CD4-positive, alpha-beta T cell treated with Interleukin-2 at 100 ng/mL for 4 hours (primary cell): ENCODE results near the gene DAB2IP.

Source experiments
- DNase-seq: peaks from one replicate; pipeline ENCODE4 v3.0.0-alpha.2; 2020; ENCODE audit warnings: low spot score

DAB2IP gene

DNA sequence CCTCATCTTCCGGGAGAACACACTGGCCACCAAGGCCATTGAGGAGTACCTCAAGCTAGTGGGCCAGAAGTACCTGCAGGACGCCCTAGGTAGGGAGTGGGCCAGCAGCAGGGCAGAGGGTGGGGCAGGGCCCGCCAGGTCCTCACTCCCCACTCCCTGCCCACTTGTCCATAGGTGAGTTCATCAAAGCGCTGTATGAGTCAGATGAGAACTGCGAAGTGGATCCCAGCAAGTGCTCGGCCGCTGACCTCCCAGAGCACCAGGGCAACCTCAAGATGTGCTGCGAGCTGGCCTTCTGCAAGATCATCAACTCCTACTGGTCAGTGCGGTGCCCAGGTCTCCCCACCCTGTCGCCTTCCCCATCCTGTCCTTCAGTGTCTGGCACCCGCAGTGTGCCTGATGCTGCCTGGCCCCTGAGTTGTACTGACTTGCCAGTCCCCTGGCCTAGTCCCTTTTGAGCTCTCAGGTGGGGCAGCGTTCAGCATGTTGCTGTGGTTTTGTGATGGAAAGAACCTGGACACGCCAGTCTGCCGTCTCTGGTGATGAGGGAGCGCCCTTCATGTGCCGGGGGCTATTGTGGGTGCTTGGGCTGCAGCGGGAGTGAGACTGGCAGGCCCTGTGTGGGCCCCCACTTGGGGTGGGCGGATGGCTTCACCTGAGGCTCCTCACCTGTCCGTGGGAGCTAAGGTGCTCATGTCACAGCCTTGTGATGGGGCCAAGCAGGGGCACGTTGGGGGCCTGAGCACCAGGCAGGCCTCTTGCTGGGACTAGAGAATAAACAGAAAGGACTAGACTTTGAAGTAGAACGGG lies 112.3 kb downstream of the DAB2IP start:
- no peak for DNase-seq

DNA sequence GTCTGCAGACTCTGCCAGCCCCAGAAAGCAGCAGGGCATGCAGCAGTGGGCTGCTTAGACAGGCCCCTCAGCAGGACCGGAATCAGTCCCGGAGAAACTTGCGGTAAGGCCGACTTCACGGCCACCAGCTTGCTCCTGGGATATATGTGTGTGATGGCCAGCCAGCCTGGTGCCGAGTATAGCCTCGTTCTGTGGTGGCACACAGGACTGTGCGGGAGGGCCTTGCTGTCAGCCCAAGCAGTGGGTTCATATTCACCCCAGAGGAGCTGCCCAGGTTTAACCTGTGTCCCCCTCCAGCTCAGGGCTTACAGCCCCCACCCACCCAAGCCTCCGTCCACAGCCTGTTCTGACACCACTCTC lies 112.9 kb downstream of the DAB2IP start:
- DNase-seq: no peak

DNA sequence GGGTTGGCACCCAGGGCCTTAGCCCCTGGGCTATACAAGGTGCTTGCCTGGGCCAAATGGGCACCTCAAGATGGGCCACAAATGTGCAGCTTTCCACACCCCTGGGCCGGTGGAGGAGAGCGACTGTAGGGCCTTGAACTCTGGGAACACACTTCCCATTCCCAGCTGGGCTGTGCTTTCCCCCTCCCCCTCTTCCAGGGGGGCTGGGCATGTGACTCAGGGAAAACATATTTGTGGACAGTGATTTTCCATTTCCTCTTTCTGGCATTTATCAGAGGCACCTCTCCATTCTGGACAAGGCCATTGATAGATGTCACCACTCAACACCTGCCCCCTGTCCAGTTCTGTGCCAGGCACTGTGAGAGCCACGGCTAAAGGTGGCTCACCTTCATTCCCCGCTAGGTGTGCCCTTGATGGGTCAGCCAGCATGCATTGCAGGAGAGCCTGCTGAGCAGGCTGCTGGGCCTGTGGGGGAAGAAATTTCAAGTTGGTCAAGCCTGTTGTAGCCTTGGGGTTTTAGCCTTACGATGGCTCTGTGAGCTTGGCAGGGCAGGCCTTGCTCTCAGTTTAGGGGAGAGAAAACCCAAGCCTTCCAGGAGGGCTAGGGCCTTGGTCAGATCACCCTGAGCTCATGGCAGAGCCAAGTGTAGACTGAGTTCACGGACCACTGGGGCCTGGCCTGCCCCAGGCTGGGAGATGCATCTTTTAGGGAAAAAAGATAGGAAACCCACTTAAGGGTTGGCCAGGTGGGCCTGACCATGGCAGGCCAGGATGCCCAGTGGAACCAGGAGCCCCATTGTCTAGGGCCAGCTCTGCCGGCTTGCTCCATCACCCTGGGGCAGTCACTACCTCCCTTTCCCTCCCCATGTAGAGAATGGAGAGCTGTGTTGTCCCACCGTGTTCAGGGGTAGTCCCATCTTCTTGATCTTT lies 113.9 kb downstream of the DAB2IP start:
- DNase-seq: no peak

DNA sequence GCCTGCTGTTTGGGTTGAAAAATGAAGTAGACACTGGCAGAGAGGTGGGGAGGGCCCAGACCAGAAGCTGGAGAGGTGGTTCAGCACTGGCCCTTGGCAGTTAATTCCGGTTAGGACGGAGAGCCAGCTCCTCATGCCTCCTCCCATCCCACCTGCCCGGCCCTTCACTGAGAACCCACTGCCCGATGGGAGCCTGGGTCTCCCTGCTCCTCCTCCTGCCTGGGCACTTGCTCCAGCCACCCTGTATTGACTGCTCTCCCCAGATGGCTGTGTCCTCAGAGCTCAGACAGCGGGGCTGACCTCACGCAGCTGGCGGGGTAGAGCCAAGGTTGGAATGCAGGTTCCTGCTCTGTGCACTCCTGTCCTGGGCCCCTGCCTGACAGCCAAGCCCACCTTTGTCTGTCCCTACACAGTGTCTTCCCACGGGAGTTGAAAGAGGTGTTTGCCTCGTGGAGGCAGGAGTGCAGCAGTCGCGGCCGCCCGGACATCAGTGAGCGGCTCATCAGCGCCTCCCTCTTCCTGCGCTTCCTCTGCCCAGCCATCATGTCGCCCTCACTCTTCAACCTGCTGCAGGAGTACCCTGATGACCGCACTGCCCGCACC lies 114.7 kb downstream of the DAB2IP start:
- DNase-seq: no peak

DNA sequence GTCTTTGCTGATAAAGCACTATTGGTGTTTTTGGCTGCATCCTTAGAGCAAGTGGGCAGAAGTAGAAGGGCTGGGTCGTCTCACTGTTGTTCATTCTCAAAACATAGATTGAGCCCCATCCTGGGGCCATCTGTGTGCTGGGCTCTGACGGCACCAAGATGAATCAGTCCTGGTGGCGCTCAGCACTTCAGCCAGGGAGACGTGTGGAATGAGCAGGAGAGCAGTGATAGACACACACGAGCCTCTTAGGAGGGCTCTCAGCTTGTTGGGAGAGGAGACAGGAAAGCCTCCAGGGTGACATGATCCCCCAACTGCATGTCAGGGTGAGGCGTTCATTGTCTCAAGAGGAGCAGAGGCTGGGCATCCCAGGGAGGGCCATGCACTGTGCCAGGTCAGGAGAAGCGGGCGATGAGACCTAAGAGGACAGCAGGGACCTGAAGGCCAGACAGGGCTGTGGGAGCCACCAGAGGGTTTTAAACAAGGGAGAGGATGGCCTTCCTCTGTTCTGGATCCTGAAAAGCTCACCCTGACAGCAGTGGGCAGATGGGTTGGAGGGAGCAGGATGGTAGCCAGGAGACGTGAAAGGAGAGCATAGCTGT lies 115.8 kb downstream of the DAB2IP start:
- no peak for DNase-seq

DNA sequence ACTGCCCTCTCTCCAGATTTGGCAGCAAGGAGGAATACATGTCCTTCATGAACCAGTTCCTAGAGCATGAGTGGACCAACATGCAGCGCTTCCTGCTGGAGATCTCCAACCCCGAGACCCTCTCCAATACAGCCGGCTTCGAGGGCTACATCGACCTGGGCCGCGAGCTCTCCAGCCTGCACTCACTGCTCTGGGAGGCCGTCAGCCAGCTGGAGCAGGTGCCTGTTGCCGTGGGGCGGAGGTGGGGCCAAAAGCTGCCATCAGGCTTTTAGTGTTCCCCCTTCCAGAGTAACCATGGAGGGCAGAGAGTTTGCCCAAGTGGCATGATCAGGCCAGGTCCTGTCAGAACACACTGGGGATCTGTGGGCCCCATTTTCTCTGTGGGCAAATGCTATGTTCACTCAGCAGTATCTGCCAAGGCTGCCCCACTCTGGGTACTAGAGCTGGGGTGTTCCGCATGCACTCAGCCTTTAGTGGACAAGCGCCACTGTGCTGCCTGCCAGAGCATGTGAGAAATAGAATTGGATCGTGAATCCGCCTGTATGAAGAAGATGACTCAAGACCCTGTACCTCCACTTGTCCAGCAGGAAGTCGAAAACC lies 117.1 kb downstream of the DAB2IP start:
- DNase-seq: no peak

DNA sequence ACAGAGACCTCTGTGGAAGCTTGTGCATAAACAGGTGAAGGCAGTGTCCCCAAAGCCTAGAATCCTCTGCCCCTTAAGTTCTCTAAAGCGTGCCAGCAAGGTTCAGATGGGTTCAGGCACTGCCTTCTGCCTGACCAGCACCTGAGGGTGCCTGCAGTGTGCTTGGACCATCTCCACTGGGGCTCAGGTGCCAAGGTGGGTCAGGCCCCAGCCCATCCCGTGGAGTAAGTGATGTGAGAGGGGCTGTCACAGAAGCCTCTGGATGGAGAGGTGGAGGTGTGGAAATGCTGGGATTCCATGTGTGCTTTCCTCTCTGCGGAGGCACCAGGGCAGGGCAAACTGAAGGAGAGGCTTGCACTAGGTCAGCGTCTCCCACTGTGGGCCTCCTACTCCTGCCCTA lies 118.5 kb downstream of the DAB2IP start:
- DNase-seq: no peak

DNA sequence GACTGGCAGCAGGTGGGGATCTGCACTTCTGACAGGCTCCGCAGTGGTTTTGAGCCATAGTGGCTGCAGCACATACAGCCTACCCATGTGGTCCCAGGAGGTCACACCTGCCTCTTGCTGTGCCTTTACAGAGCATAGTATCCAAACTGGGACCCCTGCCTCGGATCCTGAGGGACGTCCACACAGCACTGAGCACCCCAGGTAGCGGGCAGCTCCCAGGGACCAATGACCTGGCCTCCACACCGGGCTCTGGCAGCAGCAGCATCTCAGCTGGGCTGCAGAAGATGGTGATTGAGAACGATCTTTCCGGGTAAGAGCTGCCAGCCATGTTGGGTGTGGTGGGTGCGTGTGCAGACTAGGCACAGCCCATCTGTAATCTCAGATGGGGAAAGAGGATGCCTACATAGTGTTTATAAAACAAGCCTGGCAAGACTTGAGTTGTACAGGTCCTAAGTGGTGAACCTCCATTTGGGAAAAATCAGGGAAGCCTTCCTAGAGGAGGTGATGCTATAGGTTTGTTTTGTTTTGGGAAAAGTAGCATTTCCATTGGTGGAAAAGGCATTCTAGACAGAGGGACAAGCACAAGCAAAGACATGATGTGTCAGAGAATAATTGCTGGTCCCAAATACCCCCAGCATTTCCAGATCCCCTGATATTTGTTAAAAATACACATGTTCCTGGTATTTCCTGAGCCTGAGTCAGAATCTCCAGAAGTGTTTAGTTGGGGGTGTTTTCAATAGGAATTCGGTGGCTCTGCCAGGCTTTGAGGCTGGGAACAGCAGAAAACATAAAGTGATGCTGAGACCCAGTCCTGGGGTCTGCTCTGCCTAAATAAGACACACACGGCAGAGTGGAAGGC lies 119.2 kb downstream of the DAB2IP start:
- DNase-seq: no peak

DNA sequence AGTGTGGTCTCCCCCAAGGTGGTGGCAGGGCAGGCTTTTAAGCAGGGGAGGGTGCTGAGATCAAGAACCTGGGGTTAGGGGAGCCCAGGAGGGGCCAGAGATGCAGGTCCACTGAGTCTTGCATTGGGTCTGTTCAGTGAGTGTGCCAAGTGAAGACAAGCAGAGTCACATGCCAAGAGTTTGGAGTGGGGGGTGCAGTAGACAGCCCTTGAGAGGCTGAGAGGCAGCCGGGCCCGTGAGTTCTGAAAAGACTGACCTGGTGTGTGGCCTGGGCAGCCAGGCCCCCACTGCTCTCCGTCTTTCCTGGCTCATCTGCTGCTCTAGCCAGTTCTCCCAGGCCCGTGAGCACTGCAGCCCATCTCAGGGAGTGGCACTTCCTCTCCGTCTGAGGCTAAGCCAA lies 120.0 kb downstream of the DAB2IP start:
- no peak for DNase-seq

DNA sequence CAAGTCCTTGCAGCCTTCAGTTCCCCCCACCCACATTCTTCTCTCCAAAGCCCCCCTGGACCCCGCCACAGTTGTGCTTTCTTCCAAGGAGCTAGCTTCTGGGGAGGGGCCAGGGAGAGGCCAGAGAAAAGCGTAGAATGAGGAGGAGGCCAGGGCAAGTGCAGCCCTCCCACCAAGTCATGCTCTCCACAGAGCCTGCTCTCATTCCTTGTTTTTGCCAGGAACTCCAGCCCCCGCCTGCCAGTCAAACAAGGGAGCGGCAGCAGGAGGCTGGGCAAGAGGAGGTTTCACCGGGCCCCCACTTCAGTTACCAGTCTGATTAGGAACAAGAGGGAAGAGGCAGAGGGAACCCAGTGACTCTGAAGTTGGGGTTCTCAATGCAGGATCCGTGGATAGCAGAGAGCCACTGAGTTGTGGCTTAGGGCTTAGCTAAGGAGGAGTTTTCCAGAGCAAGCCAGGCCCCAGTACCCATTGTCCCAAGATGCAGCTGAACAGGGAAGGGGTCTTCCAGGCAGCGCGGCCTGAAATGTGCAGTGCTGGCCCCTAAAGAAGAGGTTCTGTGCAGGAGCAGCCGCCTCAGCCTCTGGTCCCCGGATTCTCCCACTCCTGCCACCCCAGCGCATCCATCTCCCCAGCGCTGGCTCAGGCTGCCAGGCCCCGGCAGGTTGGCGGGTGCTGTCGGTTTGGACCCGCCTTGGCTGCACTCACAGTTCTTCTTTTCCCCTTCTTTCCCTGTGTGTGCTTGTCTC lies 120.6 kb downstream of the DAB2IP start:
- no peak for DNase-seq

DNA sequence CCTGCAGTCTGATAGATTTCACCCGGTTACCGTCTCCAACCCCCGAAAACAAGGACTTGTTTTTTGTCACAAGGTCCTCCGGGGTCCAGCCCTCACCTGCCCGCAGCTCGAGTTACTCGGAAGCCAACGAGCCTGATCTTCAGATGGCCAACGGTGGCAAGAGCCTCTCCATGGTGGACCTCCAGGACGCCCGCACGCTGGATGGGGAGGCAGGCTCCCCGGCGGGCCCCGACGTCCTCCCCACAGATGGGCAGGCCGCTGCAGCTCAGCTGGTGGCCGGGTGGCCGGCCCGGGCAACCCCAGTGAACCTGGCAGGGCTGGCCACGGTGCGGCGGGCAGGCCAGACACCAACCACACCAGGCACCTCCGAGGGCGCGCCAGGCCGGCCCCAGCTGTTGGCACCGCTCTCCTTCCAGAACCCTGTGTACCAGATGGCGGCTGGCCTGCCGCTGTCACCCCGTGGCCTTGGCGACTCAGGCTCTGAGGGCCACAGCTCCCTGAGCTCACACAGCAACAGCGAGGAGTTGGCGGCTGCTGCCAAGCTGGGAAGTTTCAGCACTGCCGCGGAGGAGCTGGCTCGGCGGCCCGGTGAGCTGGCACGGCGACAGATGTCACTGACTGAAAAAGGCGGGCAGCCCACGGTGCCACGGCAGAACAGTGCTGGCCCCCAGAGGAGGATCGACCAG lies 121.3 kb downstream of the DAB2IP start:
- DNase-seq: no peak

DNA sequence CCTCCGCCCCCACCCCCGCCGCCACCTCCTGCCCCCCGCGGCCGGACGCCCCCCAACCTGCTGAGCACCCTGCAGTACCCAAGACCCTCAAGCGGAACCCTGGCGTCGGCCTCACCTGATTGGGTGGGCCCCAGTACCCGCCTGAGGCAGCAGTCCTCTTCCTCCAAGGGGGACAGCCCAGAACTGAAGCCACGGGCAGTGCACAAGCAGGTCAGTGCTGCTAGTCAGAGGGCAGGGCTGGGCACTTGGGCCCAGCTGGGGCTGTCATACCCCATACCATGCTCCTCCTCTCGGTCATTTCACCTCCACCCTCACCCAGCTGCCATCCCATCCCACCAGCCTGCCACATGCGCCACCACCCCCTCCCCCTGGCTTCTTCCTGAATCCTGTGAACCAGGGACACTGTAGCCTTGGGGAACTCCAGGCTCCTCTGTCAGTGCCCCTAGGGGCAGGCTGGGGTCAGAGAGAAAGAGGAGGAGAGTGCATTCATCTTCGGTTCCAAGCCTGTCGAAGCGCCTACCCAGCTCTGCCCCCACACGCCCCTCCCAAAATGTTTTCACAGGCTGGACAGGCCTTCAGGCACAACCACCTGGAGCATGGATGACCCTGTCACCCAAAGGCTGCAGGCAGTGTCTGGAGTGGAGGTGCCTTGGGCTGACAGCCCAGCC lies 122.0 kb downstream of the DAB2IP start:
- no peak for DNase-seq

DNA sequence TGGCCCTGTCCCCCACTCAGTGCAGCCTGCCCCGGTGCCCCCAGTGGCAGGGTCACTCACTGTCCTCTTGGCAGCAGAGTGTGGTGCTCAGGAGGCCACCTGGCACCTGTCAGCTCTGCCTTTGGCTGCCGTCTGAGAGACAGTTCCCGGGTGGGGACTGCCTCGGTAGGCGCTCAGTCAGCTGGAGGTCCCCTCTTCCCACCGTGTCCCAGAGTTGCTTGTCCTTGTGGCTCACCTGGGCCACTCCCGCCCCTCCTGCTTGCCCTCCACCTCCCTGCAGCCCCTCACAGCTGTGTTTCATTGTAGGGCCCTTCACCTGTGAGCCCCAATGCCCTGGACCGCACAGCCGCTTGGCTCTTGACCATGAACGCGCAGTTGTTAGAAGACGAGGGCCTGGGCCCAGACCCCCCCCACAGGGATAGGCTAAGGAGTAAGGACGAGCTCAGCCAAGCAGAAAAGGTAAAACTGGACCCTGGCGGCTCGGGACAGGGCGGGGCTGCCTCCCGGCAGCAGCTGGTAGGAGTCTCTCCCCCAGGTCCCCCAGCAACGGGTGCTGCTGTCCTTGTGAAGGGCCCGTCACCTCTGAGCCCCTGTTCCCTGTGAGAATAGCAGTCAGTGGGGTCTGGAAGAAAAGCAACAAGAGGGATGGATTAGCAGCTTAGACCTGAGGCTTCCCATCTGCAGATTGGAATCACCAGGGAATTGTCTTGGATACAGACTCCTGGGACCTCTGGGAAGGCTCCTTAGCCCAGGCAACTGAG lies 122.7 kb downstream of the DAB2IP start:
- no peak for DNase-seq

DNA sequence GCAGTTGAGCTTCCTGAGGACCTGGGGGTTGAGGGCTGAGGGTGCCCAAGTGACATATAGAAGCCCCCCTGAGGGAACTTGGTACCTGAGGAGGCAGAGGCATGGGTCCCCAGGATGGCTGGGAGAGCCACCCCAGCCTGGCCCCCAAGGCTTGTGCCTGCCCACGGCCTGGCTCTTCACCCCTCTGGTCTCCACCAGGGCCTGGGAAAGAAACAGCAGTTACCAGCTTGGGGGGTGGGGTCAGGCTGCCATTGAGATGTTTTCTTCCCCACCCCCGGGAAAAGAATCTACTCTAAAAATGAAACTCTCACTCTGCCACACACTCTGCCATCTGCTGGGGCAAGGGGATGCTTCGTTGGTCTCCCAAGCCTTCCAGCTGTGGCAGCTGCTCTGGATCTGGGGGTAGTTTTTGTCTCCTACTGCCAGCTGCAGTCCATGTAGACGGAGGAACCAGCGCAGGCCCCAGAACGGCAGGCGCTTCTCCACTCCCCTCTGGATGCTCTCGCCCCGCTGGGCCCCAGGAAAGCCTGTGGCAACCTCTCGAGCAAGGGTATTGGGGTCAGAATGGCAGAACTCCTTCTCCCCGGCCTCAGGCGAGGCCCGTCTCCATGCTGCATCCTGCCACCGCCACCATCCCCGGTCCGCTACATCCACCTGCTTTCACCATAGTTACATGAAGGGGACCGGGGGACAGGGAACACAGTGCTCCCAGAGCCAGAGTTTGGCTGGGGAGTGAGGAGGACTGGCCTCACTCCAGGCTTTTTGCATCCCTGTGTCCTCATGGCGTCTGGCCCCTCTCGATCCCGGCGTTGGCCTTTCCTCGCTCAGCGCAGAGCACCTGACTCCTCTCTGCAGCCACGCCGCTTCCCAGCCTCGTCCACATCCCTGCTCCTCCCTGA lies 123.5 kb downstream of the DAB2IP start:
- no peak for DNase-seq

DNA sequence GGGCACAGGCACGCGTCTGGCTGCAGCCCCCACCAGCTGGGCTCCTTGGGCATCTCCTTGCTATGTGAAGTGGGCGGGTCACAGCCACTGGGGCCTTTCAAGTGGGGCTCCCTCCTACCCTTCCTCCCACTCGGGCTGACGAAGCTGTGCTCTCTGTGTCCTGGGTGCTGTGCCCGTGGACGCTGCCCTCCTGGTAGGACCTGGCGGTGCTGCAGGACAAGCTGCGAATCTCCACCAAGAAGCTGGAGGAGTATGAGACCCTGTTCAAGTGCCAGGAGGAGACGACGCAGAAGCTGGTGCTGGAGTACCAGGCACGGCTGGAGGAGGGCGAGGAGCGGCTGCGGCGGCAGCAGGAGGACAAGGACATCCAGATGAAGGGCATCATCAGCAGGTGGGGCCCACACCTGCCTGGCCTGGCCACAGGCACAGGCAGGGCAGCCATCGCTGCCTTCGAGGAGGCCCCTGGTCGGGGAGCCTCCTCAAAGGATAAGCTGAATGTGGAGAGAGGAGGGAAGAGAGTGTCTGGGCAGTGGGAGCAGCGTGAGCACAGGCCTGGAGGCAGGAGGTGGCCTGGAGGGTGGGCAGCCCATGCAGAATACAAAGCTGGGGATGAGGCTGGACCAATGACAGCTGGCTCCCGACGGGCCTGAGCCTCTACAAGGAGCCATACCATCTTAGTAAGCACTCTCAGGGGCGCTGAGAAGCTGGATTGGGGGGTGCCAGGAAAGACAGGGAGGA lies 124.7 kb downstream of the DAB2IP start:
- DNase-seq: no peak

DNA sequence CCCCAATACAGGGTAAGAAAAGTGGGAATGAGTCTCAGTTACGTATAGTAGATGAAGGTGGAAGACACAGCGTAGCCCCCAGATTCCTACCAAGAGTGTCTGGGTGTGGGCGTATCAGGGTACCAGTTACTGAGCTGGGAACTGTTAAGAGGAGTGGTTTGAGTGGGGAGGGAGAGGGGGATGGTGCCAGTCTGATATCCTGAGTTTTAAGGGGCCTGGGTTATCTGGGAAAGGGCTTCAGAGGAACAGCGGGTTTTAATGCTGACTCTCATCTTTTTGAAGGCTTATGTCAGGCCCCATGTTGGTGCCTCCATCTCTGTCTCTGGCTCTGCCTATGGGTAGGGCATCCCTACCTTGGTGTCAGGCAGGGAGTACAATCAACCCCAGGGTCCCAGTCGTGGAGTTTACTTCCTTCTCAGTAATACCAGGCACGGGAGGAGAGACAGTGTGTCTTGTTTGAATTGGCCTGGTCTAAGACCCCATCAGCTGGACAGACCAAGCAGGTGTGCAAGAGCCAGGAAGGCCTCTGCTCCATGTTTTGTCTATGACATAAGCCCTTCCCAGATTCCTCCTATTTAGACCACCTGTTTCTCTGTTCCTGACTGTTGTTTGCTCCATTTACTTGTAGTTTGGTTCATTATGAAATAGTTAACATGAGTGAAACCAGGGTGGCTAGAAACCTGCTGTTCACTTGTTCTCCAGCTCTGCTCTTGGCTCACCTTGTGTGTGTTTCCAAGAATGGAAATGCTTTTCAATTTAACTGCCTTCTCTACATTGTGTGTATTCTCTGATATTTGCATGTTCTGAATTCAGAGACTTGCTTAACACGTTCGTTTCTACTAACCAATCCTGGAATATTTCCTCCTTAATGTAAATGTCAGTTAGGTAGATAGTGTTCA lies 125.6 kb downstream of the DAB2IP start:
- no peak for DNase-seq
